Fibroblast of lung (primary cell): Measurements from ENCODE around the gene SRPK1.
"Not testable (repeated sequence)": the region's sequence is repeated elsewhere in the genome, so short reads cannot be mapped to it uniquely, and the experiment has no call there.

Experiments
- CTCF ChIP-seq, 2 donors: IDR thresholded peaks in 1 of 2; conservative IDR thresholded peaks in 1 of 2; 1 replicate in 1 of 2; 2 replicates in 1 of 2; pipeline ENCODE4 v1.5.1; 2011 to 2012; ENCODE audit warnings: low read length in 2 of 2, control low read depth in 1 of 2, inconsistent platforms in 1 of 2, low read depth in 1 of 2, mild to moderate bottlenecking in 1 of 2
- EZH2 ChIP-seq: IDR thresholded peaks from 2 replicates; pipeline ENCODE4 v1.5.1; 2012; ENCODE audit warnings: low read length, control low read depth, mild to moderate bottlenecking; ENCODE audit errors: missing control alignments

GRCh38 chr6:35931873-35932272, 11.0 kb upstream of the SRPK1 start:
- TF ChIP-seq CTCF (conservative IDR thresholded peaks at IDR 0.05 in 1 of 2, IDR thresholded peaks at IDR 0.05 in 1 of 2; ENCODE audit: low read depth in 1 of 2, low read length in 2 of 2); EZH2: not testable (repeated sequence)
